Amygdala (tissue), 56 donors: ENCODE data around the gene ABI3BP.

Source experiments
- DNase-seq, 56 donors: peaks; one replicate each; lab custom pipeline; 2025; lab: John Stamatoyannopoulos, UW

The ABI3BP gene

GRCh38 chr3:100783619-100784018, 209.6 kb downstream of the ABI3BP start:
- DNase-seq, result no peak

DNA sequence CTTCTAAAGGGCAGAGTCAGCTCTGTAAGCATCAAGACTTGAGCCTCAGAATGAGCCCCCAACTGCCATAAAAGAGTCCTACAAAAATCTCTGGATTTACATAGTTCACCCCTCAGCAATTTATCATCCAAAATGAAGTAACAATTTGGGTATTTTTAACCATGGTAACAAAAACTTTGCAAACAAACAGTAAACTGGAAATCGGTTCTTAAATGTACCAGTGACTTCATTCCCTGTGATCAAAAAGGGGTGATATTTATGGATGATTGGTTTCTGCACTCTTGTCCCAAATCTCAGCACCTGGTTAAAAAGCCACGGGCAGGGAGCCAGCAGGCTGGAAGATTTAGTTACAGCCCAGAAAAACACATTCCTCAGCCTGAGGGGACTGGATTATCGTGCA, 210.3 kb downstream of the ABI3BP start:
- no peak for DNase-seq

- DNase-seq, result no peak
Measured at GRCh38 chr3:100782348-100782747, 210.9 kb downstream of the ABI3BP start.

DNA sequence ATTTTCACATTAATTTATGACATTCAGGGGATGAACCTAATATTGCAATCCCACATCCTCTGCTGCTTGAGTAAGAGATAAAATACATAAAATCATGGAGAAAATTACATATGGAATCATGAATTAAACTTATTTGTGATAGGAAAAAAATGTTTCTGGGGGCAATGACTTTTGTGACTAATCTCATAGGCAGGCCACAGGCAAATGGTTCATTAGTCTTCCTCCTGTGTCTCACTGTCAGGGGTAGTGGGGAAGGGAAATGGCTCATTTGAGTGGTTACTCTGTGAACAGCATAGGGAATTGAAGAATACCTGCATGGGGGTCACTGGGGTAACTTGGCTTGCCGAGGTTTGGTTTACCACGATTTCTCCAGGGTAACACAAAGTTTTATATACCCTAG, 211.9 kb downstream of the ABI3BP start:
- no peak for DNase-seq

DNA sequence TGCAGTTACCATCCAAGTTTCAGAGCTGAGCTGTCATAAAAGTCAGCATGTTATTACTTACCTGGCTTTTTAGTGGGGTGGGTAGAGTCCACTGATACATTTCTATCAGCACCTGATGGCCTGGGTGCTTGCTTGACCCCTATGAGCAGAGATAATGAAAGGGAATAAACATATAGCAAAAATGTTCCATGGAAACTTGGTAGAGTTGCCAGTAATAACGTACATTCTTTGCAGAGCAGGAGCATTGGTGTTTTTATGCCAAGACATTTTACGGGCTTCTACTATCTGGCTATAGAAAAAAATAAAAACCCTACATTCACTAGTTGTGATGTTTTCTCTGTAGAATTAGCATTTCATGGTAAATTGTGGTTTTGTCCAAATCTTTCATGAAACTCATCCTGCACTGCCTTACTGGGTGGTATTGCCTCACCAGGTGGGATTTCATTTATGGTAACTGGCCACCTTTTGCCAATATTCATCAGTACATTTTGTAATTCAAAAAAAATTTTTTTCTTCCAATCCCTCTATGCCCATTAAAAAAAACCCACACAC, 213.1 kb downstream of the ABI3BP start:
- no peak for DNase-seq

DNA sequence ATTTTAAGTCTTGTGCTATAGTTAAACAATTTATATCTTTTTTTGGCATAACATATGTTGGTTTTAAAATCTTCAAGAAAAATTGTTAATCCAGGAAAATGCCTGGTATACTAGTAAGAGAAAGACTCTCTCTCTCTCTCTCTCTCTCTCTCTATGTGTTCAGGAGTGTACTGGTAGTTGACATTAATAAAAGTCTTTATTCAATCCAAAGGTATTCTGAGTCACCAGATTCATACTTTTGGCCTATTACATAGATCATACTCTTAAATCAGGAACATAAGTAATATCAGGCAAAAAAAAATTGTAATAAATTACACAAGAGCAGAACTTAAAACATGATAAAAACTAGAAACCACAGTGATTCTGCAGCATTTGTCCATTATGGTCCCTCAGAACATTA, 213.7 kb downstream of the ABI3BP start:
- DNase-seq, result no peak

GRCh38 chr3:100777271-100777670, 215.9 kb downstream of the ABI3BP start:
- DNase-seq, result no peak

GRCh38 chr3:100776746-100777145, 216.5 kb downstream of the ABI3BP start:
- no peak for DNase-seq

- no peak for DNase-seq
Measured at GRCh38 chr3:100776097-100776729, 217.0 kb downstream of the ABI3BP start.

DNA sequence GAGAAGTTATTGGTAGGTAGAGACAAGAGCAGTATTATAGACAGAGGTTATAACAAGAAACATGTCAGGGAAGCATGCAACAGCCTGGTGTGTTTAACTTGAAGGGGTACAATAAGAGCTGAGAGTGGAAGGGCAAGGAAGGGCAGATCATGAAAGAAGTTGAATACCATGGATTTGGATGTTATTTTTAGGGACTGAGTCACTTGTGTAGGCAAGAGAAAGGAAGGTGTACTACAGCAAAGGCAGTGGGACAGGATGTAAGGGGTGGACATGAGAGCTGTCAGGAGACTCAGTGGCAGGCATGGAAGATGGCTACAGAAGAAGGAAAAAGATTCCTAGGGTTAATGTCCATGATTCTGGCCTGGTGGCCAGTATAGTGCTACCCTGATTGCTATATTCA, 217.6 kb downstream of the ABI3BP start:
- DNase-seq, result no peak

DNA sequence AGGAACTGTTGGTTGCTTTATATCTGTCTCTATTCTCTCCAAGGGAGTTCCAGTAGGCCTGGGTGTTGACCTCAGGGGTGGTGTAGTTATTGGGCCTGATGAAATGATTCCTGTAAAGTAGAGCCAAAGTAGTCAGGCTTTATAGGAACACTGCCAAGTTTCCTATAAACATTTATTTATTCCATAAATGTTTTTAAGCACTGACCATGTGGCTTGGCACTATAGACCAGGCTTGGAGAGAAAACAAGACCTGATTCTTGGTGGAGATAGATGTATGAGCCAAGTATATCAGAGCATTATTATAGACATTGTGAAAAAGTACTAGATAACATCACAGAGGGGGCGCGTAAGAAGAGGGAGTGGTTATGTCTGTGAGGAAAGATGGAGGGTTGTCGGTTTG, 218.0 kb downstream of the ABI3BP start:
- DNase-seq, result no peak

DNA sequence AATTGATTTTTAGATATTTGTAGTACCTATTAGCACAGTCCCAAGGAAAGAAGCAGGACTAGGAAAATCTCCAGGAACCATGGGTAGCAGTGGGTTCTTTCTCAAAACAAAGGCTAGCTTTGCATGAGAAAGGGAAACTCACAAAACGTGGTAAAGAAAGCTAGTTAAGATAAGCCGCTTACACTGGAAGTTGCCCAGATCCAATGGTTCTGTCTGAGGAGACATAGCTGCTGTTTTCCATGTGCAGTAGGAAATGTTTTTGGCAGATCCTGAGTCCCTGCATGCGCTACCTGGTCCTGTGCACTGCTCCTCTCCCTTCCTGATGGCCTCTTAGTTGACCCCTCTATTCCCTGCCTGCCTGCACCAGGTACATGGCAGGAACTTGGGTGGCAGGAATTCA, 223.5 kb downstream of the ABI3BP start:
- no peak for DNase-seq

DNA sequence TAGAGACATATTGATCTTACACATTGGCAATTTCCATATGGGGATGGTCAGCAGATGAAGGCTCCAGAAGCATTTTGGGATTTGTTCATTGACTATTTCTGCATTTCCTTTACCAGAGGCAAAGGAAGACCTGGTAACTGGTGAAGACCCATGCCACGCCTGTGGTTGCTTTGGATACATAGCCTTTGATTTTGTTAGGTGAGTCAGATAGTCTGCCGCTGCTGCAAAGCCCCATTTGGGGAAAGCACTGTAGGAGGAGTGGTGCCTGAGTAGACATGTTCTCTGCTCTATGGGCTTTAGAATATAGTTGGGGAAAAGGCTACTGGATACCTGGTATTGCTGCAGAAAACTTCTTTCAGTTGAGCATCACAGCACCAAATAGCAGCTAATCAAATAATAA, 227.2 kb downstream of the ABI3BP start:
- no peak for DNase-seq

- no peak for DNase-seq
Measured at GRCh38 chr3:100765437-100765975, 227.7 kb downstream of the ABI3BP start.

DNA sequence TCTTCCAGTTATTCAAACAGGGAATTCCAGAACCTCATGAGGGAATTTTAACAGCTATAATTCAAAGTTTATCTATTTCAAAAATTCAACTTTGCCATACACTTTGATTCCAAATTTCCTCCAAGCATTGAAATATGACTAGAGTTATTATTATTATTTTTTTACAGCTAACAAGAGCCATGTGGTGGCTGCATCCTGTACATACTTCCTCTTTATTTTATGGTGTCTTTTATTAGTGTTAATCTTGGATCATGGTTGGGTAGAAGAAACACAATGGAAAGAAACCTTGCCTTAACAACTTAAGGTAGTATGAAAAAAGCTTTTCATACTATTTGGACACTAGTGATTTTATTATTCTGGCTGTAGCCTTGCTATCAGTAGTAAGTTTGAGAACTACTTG, 231.3 kb downstream of the ABI3BP start:
- DNase-seq, result no peak

DNA sequence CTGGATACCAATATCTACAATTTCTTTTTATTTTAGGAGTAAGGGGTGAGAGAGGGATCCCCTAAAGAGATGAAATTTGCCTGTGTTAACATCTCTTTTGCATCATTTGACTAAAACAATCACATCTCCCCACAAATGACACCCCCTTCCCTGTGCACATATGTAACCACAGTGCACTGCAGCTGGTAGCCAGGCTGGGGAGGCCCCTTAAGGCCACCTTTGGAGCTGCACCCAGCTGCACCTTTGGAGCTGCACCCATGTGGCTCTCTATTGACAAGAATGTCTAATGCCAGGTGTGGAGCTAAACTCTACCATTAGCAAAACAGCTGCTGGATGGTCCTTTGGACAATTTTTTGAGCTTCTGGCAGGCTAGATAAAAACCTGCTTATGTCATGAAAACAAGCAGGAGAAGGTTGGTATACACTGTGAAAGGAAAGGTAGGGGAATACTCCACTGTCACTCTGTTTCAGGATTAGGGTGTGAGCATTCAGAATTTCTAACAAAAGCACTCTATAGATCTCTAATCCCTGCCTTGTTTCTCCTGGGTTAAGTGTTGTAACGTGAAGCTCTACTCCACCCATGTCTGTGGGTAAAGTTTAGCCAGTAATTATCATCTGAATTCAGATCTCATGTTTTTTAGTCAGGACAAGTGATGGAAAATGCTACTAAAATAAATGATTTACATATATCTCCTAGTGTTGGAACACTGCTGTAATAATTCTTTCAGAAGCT, 231.8 kb downstream of the ABI3BP start:
- DNase-seq, result no peak

GRCh38 chr3:100760377-100760776, 232.8 kb downstream of the ABI3BP start:
- no peak for DNase-seq

- DNase-seq, result no peak
Measured at GRCh38 chr3:100759950-100760349, 233.3 kb downstream of the ABI3BP start.

GRCh38 chr3:100759159-100759558, 234.1 kb downstream of the ABI3BP start:
- no peak for DNase-seq

DNA sequence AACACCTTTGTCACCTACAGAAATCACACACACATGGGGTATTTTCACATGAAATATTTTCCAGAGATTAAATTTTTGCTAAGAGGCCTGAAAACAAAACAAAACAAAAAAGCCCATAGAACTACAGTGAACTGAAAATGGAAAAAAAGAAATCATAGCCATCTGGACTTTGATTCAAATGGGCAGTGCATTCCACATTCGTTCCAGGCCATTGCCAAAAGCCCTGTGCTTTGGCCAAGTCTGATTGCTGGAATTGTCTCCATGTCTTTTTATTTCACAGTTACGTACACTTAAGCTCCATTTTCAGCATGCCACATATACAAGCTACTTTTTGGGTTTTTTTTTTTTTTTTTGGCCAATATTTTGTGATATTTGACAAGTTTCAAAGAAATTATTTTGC, 236.8 kb downstream of the ABI3BP start:
- DNase-seq, result no peak

- DNase-seq, result no peak
Measured at GRCh38 chr3:100754563-100755334, 238.5 kb downstream of the ABI3BP start.
